SK-N-SH (cell line): ENCODE results near the gene MYLK3. TPM values are rescaled to one million over a fixed set of nuclear protein-coding genes. Genes with fewer than 3 reads are reported as not detected.

Experiments used
- CTCF ChIA-PET: fragments of 300-600, 350-600 bp; formaldehyde crosslinking; extraction: SDS; loops from one replicate; lab custom pipeline; 2021; lab: Yijun Ruan, JAX
- POLR2A ChIA-PET: fragments of 350-600 bp; sonication (Branson Sonifier 250); formaldehyde crosslinking; extraction: SDS; loops from one replicate; lab custom pipeline; 2020; ENCODE audit warnings: antibody characterized with exemption, inconsistent platforms; lab: Yijun Ruan, JAX
- DNase-seq: peaks from one replicate; pipeline ENCODE4 v3.0.0; 2012
- H2AFZ ChIP-seq: fragments of 200-600 bp; sonication (generic); 2 replicates; pipeline ENCODE4 v1.8.1; 2016; ENCODE audit warnings: antibody characterized with exemption, mild to moderate bottlenecking, low read depth
- H3F3A ChIP-seq: fragments of 200-600 bp; sonication (generic); replicated peaks from 2 replicates; pipeline ENCODE3; 2016; ENCODE audit warnings: antibody characterized with exemption, mild to moderate bottlenecking; ENCODE audit not compliant: insufficient read depth
- H3K27ac ChIP-seq, 2 experiments: fragments of 200-500 bp in 1 of 2; fragments of 200-600 bp in 1 of 2; sonication (Bioruptor generic) in 1 of 2; sonication (generic), shearing (Covaris generic) in 1 of 2; 2 replicates each; pipeline versions ENCODE4 v1.5.1 to v1.6.1; 2014 to 2016; ENCODE audit warnings: low read depth in 2 of 2, inconsistent platforms in 1 of 2, low read length in 1 of 2, mild to moderate bottlenecking in 1 of 2, mixed read lengths in 1 of 2
- H3K27me3 ChIP-seq: fragments of 200-600 bp; sonication (generic), shearing (Covaris generic); 2 replicates; pipeline ENCODE4 v1.6.1; 2016; ENCODE audit warnings: mixed run types; ENCODE audit not compliant: insufficient read depth
- H3K36me3 ChIP-seq, 2 experiments: fragments of 200-500 bp in 1 of 2; fragments of 200-600 bp in 1 of 2; sonication (Bioruptor generic) in 1 of 2; sonication (generic) in 1 of 2; replicated peaks in 1 of 2; 2 replicates each; pipeline versions ENCODE3 to v1.5.1; 2014 to 2016; ENCODE audit warnings: low read length in 1 of 2, mild to moderate bottlenecking in 1 of 2; ENCODE audit not compliant: insufficient read depth in 2 of 2, control insufficient read depth in 1 of 2
- H3K4me1 ChIP-seq, 2 experiments: fragments of 200-500 bp in 1 of 2; fragments of 200-600 bp in 1 of 2; sonication (Bioruptor generic) in 1 of 2; sonication (generic), shearing (Covaris generic) in 1 of 2; 2 replicates each; pipeline versions ENCODE4 v1.5.1 to v1.6.1; 2014 to 2016; ENCODE audit warnings: low read depth in 1 of 2, low read length in 1 of 2, mixed run types in 1 of 2; ENCODE audit not compliant: insufficient read depth in 2 of 2, control insufficient read depth in 1 of 2
- H3K4me2 ChIP-seq: fragments of 200-600 bp; sonication (generic), shearing (Covaris generic); 2 replicates; pipeline ENCODE4 v1.6.1; 2017; ENCODE audit warnings: mixed run types
- H3K4me3 ChIP-seq, 2 experiments: fragments of 200-500 bp in 1 of 2; fragments of 200-600 bp in 1 of 2; sonication (Bioruptor generic) in 1 of 2; sonication (generic), shearing (Covaris generic) in 1 of 2; 2 replicates each; pipeline versions ENCODE4 v1.5.1 to v1.8.1; 2014 to 2016; ENCODE audit warnings: low read depth in 2 of 2, inconsistent platforms in 1 of 2, low read length in 1 of 2, mild to moderate bottlenecking in 1 of 2, mixed read lengths in 1 of 2, moderate library complexity in 1 of 2
- H3K79me2 ChIP-seq: fragments of 200-600 bp; sonication (generic); 2 replicates; pipeline ENCODE4 v1.8.1; 2017; ENCODE audit warnings: mild to moderate bottlenecking; ENCODE audit not compliant: insufficient read depth
- H3K9ac ChIP-seq: fragments of 200-600 bp; sonication (generic); 2 replicates; pipeline ENCODE4 v1.6.1; 2017; ENCODE audit warnings: mixed run types
- H3K9me2 ChIP-seq: fragments of 200-600 bp; sonication (generic); 2 replicates; pipeline ENCODE4 v1.6.1; 2017; ENCODE audit warnings: mixed run types
- H3K9me3 ChIP-seq: fragments of 200-600 bp; sonication (generic); 2 replicates; pipeline ENCODE4 v1.6.1; 2017; ENCODE audit warnings: mixed run types, mild to moderate bottlenecking, moderate library complexity
- H4K20me1 ChIP-seq: fragments of 200-600 bp; sonication (generic); 2 replicates; pipeline ENCODE4 v1.6.1; 2017; ENCODE audit warnings: mild to moderate bottlenecking, mixed run types; ENCODE audit not compliant: insufficient read depth
- CHD2 ChIP-seq: fragments of 150-350 bp; IDR thresholded peaks from 2 replicates; pipeline ENCODE4 v1.6.1; 2018; ENCODE audit warnings: low read length; ENCODE audit not compliant: partially characterized antibody
- IRF3 ChIP-seq: fragments of 150-350 bp; IDR thresholded peaks from 2 replicates; pipeline ENCODE4 v1.6.1; 2016; ENCODE audit warnings: mild to moderate bottlenecking, low read depth, low read length
- RAD21 ChIP-seq: IDR thresholded peaks from 2 replicates; pipeline ENCODE4 v1.6.1; 2012; ENCODE audit warnings: mild to moderate bottlenecking, low read length
- RCOR1 ChIP-seq: fragments of 150-350 bp; IDR thresholded peaks from 2 replicates; pipeline ENCODE4 v1.6.1; 2017; ENCODE audit warnings: antibody characterized with exemption, low read length
- RFX5 ChIP-seq: IDR thresholded peaks from 2 replicates; pipeline ENCODE4 v1.6.1; 2012; ENCODE audit warnings: mild to moderate bottlenecking, improper control_type of control experiment, low read length
- SMC3 ChIP-seq: IDR thresholded peaks from 2 replicates; pipeline ENCODE4 v1.6.1; 2012; ENCODE audit warnings: low read depth, low read length, improper control_type of control experiment
- TCF12 ChIP-seq: IDR thresholded peaks from 2 replicates; pipeline ENCODE4 v1.4.0; 2012
- YY1 ChIP-seq: IDR thresholded peaks from 2 replicates; pipeline ENCODE4 v1.4.0; 2012; ENCODE audit warnings: low read depth, mild to moderate bottlenecking
- WGBS: methylation state at CpG from one replicate; pipeline ENCODE4 v1.1.6; 2017; ENCODE audit warnings: low lambda C conversion rate; 5-methylcytosine and 5-hydroxymethylcytosine counted together
- polyA plus RNA-seq, 3 experiments: library from polyadenylated mRNA; depleted of rRNA; stranded (reverse); fragments of >200 nt; gene quantifications; 2 replicates each; pipeline ENCODE4 v1.2.3, GENCODE V29; 2012
- TF ChIP-seq, protein P1 (sequence below): IDR thresholded peaks from 2 replicates; pipeline ENCODE4 v1.4.0; 2012; ENCODE audit warnings: low read depth, borderline replicate concordance

MYLK3 gene
- polyA plus RNA-seq, 1 of the 3 experiments (the other 2 are of a cell fraction), result 0.05 TPM

GRCh38 chr16:46658925-46659324 lies 89.2 kb downstream of the MYLK3 start:
- no peak for TF ChIP-seq YY1
- TF ChIP-seq CHD2, result no peak
- no peak for TF ChIP-seq TCF12
- no peak for TF ChIP-seq RAD21
- no peak for TF ChIP-seq IRF3
- TF ChIP-seq RCOR1, result no peak
- no peak for TF ChIP-seq SMC3
- TF ChIP-seq, protein P1, sequence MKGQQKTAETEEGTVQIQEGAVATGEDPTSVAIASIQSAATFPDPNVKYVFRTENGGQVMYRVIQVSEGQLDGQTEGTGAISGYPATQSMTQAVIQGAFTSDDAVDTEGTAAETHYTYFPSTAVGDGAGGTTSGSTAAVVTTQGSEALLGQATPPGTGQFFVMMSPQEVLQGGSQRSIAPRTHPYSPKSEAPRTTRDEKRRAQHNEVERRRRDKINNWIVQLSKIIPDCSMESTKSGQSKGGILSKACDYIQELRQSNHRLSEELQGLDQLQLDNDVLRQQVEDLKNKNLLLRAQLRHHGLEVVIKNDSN, result no peak
- TF ChIP-seq RFX5, result no peak
- no peak overlapping the region for H3K4me3 ChIP-seq
- DNase-seq, result no peak
- no peaks in the 10 kb centered on the region for H3K4me1 ChIP-seq
- no peak overlapping the region for H2AFZ ChIP-seq
- ChIA-PET CTCF (interaction anchor here (1.3 to 5.7 kb wide), 3 partner anchors 14 to 142 kb away, joined by 3 to 24 read pairs (median 3); no protein-coding TSS in a partner anchor), POLR2A (no interaction called here)
- H3K9ac ChIP-seq, result no peak overlapping the region
- H3K9me2 ChIP-seq, result no peaks in the 10 kb centered on the region
- H3K9me3 ChIP-seq, result no peaks in the 10 kb centered on the region
- WGBS, result 100% methylated on average over 1 of the region's 1 CpG
- no peaks in the 10 kb centered on the region for H3F3A ChIP-seq
- no peak overlapping the region for H3K4me2 ChIP-seq
- H3K27ac ChIP-seq, result no peak overlapping the region
- no peaks in the 10 kb centered on the region for H3K79me2 ChIP-seq
- H3K36me3 ChIP-seq, result peaks cover 47 to 48% of the 10 kb centered on the region in 2 experiments
- no peaks in the 10 kb centered on the region for H4K20me1 ChIP-seq
- H3K27me3 ChIP-seq, result no peaks in the 10 kb centered on the region

Other genes with a start within 250 kb of the MYLK3 start
- gene SHCBP1, start 127.0 kb downstream of the MYLK3 start, polyA plus RNA-seq (2012; rRNA removed), result 11.1 and 12.5 TPM in 2 replicates
- gene VPS35, start 59.2 kb downstream of the MYLK3 start, polyA plus RNA-seq (2012; rRNA removed), result 17.5 and 22.3 TPM in 2 replicates
- 17.4 and 20.2 TPM in 2 replicates for gene ORC6, start 58.7 kb downstream of the MYLK3 start, polyA plus RNA-seq (2012; rRNA removed)
- gene C16orf87, start 82.8 kb upstream of the MYLK3 start, polyA plus RNA-seq (2012; rRNA removed), result 3.5 TPM in 2 replicates
- gene GPT2, start 136.0 kb upstream of the MYLK3 start, polyA plus RNA-seq (2012; rRNA removed), result 19.9 and 21.9 TPM in 2 replicates
- gene DNAJA2, start 225.3 kb upstream of the MYLK3 start, polyA plus RNA-seq (2012; rRNA removed), result 9.7 and 12.8 TPM in 2 replicates